GM12874 (cell line): ENCODE data around the gene FTSJ3.

Experiments
- TF ChIP-seq, protein P1 (sequence below): IDR thresholded peaks from 2 replicates; pipeline ENCODE4 v1.5.1; 2011; ENCODE audit warnings: low read depth, mild to moderate bottlenecking, control low read depth, low read length, moderate library complexity; ENCODE audit not compliant: insufficient read depth

Gene FTSJ3

DNA sequence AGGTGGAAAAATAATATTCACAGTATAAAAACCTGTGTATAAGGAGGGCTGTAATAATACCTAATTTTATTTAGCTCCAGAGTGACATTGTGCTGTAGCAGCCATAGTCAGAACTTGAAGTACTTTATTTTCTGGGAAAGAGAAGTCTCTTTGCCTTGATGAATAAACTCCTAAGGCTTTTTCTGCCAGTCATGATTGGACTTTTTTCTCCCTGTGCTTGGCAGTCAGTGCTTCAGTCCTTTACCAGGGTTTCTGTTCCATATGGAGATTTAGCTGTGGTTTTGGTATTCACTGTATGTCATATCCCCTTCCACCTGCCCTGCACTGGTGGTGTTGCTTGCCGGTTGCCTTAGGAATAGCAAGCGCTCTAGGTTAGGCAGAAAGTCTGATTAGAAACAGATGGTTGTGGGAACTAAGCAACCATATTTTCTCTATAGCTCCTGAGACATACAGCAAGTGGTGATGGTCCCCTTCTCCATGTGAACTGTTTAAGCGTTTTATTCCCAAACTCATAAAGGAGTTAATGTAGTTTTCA lies 28.8 kb downstream of the FTSJ3 start:
- TF ChIP-seq, protein P1, sequence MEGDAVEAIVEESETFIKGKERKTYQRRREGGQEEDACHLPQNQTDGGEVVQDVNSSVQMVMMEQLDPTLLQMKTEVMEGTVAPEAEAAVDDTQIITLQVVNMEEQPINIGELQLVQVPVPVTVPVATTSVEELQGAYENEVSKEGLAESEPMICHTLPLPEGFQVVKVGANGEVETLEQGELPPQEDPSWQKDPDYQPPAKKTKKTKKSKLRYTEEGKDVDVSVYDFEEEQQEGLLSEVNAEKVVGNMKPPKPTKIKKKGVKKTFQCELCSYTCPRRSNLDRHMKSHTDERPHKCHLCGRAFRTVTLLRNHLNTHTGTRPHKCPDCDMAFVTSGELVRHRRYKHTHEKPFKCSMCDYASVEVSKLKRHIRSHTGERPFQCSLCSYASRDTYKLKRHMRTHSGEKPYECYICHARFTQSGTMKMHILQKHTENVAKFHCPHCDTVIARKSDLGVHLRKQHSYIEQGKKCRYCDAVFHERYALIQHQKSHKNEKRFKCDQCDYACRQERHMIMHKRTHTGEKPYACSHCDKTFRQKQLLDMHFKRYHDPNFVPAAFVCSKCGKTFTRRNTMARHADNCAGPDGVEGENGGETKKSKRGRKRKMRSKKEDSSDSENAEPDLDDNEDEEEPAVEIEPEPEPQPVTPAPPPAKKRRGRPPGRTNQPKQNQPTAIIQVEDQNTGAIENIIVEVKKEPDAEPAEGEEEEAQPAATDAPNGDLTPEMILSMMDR: no peak

GRCh38 chr17:63792055-63792729 lies 35.3 kb downstream of the FTSJ3 start:
- TF ChIP-seq, protein P1: no peak

- TF ChIP-seq, protein P1: no peak
These were observed 37.4 kb downstream of the FTSJ3 start for GRCh38 chr17:63790057-63790456.

- TF ChIP-seq, protein P1: no peak
These were observed 40.3 kb downstream of the FTSJ3 start for GRCh38 chr17:63786971-63787711.

DNA sequence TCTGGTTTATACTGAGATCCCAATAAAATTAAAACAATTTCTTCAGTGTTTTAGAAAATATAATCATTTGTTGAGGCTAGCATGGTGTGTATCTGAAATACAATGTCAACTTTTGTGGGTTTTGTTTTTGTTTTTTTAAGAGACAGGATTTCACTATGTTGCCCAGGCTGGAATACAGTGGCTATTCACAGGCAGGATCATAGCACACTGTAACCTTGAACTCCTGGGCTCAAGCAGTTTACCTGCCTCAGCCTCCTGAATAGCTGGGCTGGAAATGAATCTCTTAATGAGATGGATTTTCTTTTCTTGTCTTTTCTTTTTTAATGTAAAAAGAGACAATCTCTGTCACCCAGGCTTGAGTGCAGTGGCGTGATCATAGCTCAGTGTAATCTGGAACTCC lies 41.3 kb downstream of the FTSJ3 start:
- TF ChIP-seq, protein P1: no peak

GRCh38 chr17:63785556-63785955 lies 41.9 kb downstream of the FTSJ3 start:
- TF ChIP-seq, protein P1: no peak

GRCh38 chr17:63783522-63783921 lies 43.9 kb downstream of the FTSJ3 start:
- TF ChIP-seq, protein P1: no peak
